T-helper 1 cell (primary cell): ENCODE measurements around the gene GNG7.
"Not testable (repeated sequence)": the region's sequence is repeated elsewhere in the genome, so short reads cannot be mapped to it uniquely, and the experiment has no call there.

Experiments
- DNase-seq, 5 donors: peaks; one replicate each; pipeline ENCODE4 v3.0.0-alpha.2; 2012 to 2020

GNG7 gene

DNA sequence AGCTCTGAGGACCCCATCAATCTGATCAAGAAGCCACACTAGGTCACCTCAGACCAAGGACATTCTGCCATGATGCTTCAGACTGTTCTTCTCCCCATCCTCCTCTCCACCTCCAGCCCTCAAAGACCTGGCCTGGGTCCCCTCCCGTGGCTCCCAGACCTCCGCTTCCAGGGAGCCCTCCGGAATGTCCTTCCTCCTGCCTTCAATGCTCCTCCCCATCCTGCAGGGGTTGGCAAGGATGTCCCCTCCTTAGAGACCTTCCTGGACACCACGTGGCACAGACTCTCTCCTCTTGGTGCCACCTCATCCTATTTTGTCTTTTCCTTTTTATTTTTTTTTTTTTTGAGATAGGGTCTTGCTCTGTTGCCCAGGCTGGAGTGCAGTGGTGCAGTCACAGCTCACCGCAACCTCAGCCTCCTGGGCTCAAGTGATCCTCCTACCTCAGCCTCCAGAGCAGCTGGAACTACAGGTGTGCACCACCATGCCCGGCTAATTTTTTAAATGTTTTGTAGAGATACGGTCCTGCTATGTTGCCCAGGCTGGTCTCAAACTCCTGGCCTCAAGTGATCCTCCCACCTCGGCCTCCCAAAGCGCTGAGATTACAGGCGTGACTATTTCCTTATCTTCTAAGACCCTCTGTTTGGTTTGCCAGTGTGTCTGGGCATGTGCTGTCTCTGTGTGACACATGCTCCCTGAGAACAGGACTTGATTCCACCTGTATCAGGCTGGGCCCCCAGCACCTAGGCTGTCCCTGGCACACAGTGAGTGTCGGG lies 84.9 kb downstream of the GNG7 start:
- DNase-seq: no peak

DNA sequence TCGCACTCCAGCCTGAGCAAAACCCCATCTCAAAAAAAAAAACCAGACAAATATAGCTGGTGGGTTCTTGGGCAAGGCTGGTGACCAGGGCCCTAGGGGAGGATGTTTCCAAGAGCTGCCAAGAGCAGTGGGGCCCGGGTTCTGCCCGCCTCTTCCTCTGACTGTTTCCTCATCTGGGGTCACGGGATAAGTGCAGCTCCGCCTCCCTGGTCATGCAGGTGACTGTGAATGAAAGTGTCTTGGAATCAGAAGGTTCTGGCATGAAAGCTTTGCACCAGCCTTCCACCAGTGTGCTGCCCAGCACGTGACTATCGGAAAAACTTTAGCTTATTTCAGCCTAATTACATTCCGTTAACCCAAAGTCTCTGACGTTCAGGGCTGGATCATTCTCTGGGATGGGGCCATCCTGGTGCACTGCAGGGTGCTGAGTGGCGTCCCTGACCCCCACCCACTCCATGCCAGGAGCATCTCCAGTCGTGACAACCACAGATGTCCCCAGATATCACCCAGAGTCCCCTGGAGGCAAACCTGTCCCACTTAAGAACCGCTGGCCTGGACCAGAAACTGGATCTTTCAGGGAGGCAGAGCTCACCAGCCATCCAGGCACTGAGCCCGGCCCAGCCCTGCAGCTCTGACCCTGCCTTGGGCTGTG lies 85.6 kb downstream of the GNG7 start:
- peak in 1 of 5 donors; percentile 22 for DNase-seq

DNA sequence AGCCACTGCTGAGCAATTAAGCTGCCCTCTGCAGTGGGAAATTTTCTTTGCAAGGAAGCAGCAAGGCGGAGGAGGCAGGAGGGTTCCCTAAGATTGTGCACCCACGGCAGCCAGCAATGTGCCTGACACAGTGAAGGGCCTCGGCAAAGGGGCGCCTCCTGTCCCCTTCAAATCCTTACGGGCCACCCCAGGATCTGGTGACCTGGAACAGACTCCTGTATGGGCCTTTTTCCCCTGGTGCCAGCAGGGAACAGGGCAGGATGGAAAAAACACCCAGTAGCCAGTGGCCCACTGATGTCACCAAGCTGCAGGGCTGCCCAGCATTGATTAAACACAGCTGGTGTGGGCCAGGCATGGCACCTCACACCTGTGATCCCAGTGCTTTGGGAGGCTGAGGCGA lies 86.7 kb downstream of the GNG7 start:
- no peak for DNase-seq

GRCh38 chr19:2613507-2614295 lies 88.8 kb downstream of the GNG7 start:
- DNase-seq: peak in 4 of 5 donors; percentile 37 to 55 (median 44)

DNA sequence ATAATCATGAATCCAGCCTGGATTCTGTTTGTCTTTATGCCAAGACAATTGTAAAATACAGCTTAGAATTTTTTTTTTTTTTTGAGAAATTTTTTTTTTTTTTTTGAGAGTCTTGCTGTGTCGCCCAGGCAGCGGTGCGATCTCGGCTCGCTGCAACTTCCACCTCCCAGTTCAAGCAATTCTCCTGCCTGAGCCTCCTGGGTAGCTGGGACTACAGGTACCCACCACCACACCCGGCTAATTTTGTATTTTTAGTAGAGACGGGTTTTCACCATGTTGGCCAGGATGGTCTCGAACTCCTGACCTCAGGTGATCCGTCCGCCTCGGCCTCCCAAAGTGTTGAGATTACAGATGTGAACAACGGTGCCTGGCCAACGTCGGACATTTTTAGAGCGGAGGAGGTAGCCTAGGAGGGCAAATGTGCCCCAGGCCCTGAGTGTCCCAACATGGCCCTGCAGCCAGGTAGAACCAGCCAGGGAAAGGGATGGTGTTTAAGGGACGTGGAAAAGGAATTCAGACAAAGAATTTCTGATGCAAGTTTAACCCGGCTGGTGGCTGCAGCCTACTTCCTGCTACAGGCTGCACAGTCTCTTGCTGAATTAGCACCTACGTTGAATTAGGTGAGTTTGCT lies 89.8 kb downstream of the GNG7 start:
- no peak for DNase-seq

- DNase-seq: no peak
Observed at GRCh38 chr19:2611483-2612464, 90.7 kb downstream of the GNG7 start.

DNA sequence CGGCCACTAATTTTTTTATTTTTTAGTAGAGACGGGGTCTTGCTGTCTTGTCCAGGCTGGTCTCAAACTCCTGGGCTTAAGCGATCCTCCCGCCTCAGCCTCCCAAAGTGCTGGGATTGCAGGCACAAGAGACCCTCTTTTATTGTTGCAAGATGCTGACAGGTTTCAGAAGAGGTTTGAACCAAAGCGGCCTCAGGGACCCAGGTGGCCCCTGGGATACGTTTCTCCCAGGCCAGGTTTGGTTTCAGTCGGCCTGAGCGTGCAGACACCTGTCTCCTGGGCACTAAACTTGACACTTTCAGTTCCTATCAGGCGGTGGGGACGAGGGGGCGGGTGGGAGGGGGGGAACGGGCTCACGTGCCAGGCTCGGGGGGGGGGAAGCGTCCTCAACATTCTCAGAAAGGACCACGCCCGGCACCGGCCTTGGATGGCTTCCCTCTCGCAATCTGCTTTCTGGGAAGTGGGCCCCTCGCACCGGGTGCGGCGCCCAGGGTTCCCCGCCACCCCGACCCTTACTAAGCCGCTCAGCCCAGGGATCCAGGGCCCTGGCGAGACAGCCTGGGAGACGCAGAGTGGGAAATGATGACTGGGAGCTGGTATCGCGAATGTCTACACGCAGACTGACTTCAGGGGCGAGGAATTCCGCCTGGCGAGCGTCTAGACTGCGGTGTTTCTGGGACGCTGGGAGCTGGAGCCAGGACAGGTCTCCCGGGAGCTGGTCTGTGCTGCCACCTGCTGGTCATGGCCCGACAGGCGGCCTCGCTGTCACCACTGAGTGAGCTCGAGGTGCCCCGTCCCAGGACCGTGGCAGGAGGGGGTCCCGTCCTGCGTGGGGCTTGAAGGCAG lies 91.6 kb downstream of the GNG7 start:
- peak; percentile 76 to 87 (median 80) for DNase-seq

DNA sequence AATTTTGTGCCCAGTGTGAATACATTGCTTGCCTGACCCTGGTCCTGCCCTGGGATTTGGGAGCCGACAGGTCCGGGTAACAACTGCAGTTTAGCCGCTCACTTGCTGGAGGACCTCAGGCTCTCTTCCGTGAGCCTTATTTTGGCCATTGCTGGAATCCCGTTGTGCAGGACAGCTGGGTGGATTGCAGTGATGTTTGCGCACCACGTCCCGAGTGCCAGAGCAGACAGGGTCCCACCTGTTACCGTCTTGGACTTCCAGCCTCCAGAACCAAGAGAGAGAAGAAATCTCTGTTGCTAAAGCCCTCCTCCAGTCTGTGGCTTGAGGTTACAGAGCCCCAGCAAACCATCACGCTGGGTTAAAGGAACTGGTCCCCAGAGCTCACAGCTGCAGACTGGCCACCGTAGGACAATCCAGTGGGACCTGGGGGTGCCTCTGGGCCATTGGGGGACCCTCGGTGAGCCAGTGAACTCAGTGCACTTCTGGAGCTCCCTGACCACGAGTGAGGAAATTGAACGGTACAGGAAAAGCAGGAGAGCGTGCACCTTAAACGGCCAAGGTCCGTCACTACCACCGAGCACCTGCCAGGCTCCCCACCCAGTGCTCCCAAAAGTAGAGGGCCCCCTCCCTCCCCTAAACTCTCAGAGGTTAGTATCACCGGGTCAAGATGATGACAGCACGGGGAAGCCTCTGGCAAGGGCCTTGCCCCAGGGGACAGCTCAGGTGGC lies 92.9 kb downstream of the GNG7 start:
- DNase-seq: no peak

- not testable (repeated sequence) for DNase-seq
Observed at GRCh38 chr19:2609034-2609388, 93.5 kb downstream of the GNG7 start.

DNA sequence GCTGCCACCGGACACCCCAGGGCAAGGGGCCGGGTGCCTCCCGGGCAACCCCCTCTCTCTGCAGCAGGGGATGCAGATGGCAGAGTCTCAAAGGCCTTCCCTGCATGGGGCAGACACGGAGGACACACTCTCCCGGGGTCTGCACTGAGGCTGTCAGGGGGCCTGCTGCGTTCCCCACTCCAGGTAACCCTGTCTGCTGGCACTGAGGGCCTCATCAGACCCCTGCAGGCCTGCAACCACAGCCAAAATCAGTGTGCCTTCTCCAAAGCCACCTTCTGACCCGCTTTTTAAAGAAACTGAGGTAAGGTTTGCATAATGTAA lies 93.9 kb downstream of the GNG7 start:
- DNase-seq: no peak

DNA sequence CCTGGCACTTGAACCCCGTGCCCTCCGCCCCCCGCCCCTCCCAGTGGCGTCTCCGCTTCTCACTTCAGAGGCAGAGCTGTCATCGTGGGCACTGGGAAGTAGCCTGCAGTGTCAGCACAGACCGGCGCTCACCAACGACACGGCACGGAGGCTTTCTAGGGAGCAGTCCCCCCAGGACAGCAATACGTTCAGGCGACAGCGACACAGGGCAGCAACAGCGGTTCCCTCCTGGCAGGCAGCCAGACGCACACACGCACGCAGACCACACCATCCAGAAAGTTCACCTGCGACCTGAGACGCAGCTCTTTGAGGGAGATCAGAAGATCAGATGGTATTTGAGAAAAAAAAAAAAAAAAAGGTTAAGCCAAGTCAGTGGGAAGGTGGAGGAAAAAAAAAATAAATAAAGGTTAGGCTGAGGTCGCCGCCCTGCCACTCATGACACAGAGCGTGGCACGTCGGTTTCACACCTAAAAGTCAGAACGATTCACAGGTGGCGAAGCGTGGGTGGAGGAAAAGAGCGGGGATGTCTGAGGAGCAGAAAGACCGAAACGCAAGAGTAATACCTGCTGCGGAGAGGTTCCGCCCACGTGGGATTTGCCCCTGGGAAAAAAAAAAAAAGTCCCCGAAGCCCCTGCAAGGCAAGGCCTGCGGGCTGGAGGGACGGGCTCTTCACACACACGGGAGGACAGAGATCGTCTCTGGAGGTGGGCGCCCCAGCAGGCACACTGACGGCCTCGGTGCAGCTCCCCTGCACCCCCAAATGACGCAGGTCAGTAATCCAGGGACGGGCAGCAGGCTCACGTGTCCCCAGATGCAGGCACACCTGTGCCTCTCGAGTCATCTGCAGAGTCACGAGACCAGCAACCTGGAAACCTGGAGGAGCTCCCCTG lies 94.5 kb downstream of the GNG7 start:
- peak; percentile 52 to 76 (median 65) for DNase-seq

- not testable (repeated sequence) for DNase-seq
Observed at GRCh38 chr19:2606774-2607173, 95.7 kb downstream of the GNG7 start.

- not testable (repeated sequence) for DNase-seq
Observed at GRCh38 chr19:2605889-2606288, 96.6 kb downstream of the GNG7 start.

GRCh38 chr19:2604747-2605329 lies 97.7 kb downstream of the GNG7 start:
- DNase-seq: no peak

DNA sequence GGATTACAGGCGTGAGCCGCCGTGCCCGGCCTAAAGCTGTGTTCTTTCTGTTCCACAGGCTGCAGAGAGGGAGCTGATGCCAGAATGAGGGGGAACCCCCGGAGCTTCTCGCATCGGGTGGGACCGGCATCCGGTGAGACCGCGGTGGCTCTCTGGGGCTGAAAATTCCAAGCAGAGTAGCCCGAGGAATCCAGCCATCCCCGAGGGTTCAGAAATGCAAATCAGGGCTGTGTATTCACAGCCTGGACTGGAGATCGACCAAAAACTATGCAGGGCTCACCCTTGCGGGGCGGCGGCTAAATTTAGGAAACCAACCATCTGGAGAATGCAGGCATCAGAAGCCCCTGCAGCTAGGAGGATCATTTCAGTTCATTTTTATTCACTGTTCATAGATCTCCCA lies 99.2 kb downstream of the GNG7 start:
- DNase-seq: no peak

DNA sequence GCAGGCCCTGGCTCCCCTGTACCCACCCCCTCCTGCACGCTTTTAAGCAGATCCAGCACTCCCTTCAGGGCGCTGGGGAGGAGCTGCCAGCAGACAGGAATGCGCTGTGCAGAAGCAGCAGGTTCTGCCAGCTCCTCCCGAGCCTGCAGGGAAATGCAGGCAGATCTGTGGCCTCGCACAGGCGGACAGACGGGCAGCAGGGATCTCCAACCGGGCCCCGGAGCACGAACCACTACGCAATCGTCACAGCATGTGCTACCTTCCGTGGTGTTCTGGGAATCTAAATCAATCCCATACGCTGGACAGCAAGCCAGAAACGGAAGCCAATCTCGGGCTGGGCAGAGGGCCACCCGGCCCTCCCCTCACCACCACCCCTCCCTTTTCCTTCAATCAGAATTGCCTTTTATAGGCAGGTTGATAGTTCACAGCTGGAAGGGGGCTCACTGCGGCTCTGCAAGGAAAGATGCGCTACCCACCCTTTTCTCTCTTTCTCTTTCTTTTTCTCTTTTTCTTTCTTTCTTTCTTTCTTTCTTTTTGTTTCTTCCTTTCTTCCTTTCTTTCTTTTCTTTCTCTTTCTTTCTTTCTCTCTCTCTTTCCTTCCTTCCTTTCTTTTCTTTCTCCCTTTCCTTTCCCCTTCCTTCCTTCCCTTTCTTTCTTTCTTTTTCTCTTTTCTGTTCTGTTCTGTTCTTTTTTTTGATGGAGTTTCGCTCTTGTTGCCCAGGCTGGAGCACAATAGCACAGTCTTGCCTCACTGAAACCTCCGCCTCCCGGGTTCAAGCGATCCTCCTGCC lies 99.9 kb downstream of the GNG7 start:
- DNase-seq: no peak

DNA sequence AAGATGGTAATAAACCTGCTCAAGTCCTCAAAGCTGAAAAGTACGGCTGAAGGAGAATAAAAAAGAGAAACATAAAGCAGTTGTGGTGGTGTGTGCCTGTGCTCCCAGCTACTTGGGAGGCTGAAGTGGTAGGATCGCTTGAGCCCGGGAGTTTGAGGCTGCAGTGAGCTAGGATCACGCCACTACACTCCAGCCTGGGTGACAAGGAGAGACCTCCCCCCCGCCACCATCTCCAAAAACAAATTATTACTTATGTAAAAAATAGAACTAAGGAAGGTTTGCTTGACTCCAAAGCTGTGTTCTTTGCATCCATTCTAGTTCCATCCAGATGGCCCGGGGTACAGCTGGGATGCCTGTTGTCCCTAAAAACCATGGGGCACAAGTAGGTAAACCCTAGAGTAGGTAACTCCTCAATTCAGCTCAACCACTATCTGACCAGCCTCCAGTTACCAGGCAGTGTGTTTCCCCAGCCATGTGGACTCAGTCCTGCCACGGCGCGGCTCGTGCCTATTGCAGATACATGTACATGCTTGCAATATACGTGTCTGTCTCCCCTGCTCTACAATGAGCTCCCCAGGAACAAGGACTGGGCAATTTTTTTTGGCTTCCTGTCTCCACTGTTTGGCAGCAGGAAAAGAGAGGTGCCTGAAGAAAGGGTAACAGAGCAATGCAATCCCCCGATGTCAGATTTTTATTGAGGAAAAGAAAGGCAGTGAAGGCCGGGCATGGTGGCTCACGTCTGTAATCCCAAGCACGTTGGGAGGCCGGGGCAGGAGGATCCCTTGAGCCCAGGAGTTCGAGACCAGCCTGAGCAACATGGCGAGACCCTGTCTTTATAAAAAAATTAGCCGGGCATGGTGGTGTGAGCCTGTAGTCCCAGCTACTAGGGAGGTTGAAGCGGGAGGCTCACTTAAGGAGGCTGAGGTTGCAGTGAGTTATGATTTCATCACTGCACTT lies 101.3 kb downstream of the GNG7 start:
- no peak for DNase-seq
